Activated B cell treated with CpG ODN at 0.5 μM for 24 hours (primary cell): ENCODE data around the gene CNTN6. TPM values are rescaled to one million over a fixed set of nuclear protein-coding genes. Genes with fewer than 3 reads are reported as not detected.

ENCODE experiments used
- ATAC-seq: fragments of 200-7000 bp; cut with Tn5 transposase; one replicate; pipeline ENCODE4 v1.10.0; 2021; ENCODE audit warnings: low read depth, mild to moderate bottlenecking, moderate library complexity
- CTCF ChIA-PET: fragments of 350-600 bp; sonication (Branson Sonifier 250); formaldehyde crosslinking; loops from one replicate; lab custom pipeline; 2021; ENCODE audit warnings: antibody characterized with exemption; lab: Charles Lee
- POLR2A ChIA-PET: fragments of 350-600 bp; sonication (Branson Sonifier 250); formaldehyde crosslinking; loops from one replicate; lab custom pipeline; 2021; ENCODE audit warnings: antibody characterized with exemption; lab: Charles Lee
- DNase-seq: peaks from one replicate; pipeline ENCODE4 v3.0.0; 2022
- H3K27ac Mint-ChIP-seq: one replicate; pipeline ENCODE4 v1.8.0; 2020; ENCODE audit warnings: mixed read lengths
- H3K27me3 Mint-ChIP-seq: one replicate; pipeline ENCODE4 v1.8.0; 2021; ENCODE audit warnings: mixed read lengths
- H3K36me3 Mint-ChIP-seq: one replicate; pipeline ENCODE4 v1.8.0; 2021; ENCODE audit warnings: low read depth, mixed read lengths
- H3K4me1 Mint-ChIP-seq: one replicate; pipeline ENCODE4 v1.8.0; 2021; ENCODE audit warnings: mixed read lengths
- H3K4me3 Mint-ChIP-seq: one replicate; pipeline ENCODE4 v1.8.0; 2020; ENCODE audit warnings: mild to moderate bottlenecking, mixed read lengths
- H3K9me3 Mint-ChIP-seq: one replicate; pipeline ENCODE4 v1.8.0; 2020; ENCODE audit warnings: mixed read lengths
- intact Hi-C: fragments of 100-400 bp; cut with micrococcal nuclease; formaldehyde crosslinking; loops from one replicate; pipeline ENCODE4 v1.15.1; 2024
- total RNA-seq: library from RNA; stranded (reverse); gene quantifications from 2 replicates; pipeline ENCODE4 v1.2.3, GENCODE V29; 2022
- TF ChIP-seq, protein P1 (sequence below): fragments of 200-600 bp; IDR thresholded peaks from one replicate; pipeline ENCODE4 v1.8.0; 2022; ENCODE audit warnings: antibody characterized with exemption, mild to moderate bottlenecking

The CNTN6 gene
- total RNA-seq, 1 donor from 2014 or later = not detected

DNA sequence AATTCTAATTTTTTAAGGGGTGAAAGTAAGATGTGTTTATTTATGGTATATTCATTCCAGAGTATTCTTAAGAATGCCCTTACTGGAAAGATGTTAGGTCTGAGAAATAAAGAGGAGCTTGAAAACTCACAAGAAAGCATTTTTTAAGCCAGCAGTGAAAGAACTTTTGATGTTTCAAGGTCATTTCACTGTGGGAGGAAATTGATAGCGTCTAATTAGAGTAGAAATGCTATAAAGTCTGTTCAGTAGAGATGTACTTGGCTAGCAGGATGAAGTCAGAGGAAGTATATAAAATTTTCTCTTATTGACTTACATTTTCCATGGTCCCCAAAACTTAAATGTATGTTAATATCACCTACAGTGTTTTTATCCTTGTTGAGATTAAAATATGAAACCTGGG is 354.6 kb downstream of the CNTN6 start:
- no peak overlapping the region for H3K4me3 Mint-ChIP-seq
- H3K36me3 Mint-ChIP-seq = no peaks in the 10 kb centered on the region
- ChIA-PET POLR2A (no interaction called here), CTCF (no interaction called here)
- H3K27ac Mint-ChIP-seq = no peak overlapping the region
- H3K27me3 Mint-ChIP-seq = no peaks in the 10 kb centered on the region
- peaks cover 10% of the 10 kb centered on the region for H3K4me1 Mint-ChIP-seq
- intact Hi-C loops = no loop called here
- H3K9me3 Mint-ChIP-seq = no peaks in the 10 kb centered on the region
- TF ChIP-seq, protein P1, sequence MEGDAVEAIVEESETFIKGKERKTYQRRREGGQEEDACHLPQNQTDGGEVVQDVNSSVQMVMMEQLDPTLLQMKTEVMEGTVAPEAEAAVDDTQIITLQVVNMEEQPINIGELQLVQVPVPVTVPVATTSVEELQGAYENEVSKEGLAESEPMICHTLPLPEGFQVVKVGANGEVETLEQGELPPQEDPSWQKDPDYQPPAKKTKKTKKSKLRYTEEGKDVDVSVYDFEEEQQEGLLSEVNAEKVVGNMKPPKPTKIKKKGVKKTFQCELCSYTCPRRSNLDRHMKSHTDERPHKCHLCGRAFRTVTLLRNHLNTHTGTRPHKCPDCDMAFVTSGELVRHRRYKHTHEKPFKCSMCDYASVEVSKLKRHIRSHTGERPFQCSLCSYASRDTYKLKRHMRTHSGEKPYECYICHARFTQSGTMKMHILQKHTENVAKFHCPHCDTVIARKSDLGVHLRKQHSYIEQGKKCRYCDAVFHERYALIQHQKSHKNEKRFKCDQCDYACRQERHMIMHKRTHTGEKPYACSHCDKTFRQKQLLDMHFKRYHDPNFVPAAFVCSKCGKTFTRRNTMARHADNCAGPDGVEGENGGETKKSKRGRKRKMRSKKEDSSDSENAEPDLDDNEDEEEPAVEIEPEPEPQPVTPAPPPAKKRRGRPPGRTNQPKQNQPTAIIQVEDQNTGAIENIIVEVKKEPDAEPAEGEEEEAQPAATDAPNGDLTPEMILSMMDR = no peak
- no peak for DNase-seq
- no peak for ATAC-seq

DNA sequence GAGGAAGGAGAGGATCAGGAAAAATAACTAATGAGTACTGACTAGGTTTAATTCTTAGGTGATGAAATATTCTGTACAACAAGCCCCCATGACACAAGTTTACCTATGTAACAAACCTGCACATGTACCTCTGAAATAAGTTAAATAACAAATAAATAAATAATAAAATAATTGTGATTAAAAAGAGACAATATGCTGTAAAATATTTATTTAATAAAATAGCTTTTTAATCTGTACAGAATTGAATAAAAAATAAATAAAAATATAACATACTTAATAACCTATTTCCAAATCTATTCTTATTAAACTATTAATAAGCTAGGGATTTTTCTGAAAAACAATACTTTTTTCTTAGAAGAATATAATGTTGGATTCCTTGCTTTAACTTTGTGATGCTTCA is 355.6 kb downstream of the CNTN6 start:
- H3K9me3 Mint-ChIP-seq = no peaks in the 10 kb centered on the region
- intact Hi-C loops = no loop called here
- DNase-seq = no peak

More for the DNA sequence above, 355.6 kb downstream of the CNTN6 start:
- no peak for ATAC-seq
- TF ChIP-seq, protein P1 = no peak
- no peak overlapping the region for H3K27ac Mint-ChIP-seq
- ChIA-PET CTCF (no interaction called here), POLR2A (no interaction called here)
- H3K27me3 Mint-ChIP-seq = no peaks in the 10 kb centered on the region
- peaks cover under 1% of the 10 kb centered on the region for H3K4me1 Mint-ChIP-seq
- H3K4me3 Mint-ChIP-seq = no peak overlapping the region
- H3K36me3 Mint-ChIP-seq = no peaks in the 10 kb centered on the region
